Adrenal gland (tissue), 12 donors: Measurements from ENCODE around the gene GPR171. TPM values are rescaled to one million over a fixed set of nuclear protein-coding genes. Genes with fewer than 3 reads are reported as not detected.

Experiments used
- DNase-seq, 7 donors: peaks; one replicate each; pipeline ENCODE4 v3.0.0-alpha.2; 2019 to 2020
- H3K27ac ChIP-seq, 5 donors: fragments of 200-600 bp; sonication (generic) in 4 of 5; 1 replicate in 3 of 5; 2 replicates in 2 of 5; pipeline versions ENCODE4 v1.5.1 to v1.8.0; 2016 to 2020; ENCODE audit warnings: mild to moderate bottlenecking in 1 of 5
- H3K27me3 ChIP-seq: fragments of 200-600 bp; 2 replicates; pipeline ENCODE4 v1.8.0; 2021
- H3K36me3 ChIP-seq, 2 donors: fragments of 200-600 bp; replicated peaks in 1 of 2; 1 replicate in 1 of 2; 2 replicates in 1 of 2; pipeline versions ENCODE4 v1.5.1 to v1.8.0; 2018 to 2022
- H3K4me1 ChIP-seq, 2 donors: fragments of 200-600 bp; replicated peaks in 1 of 2; 1 replicate in 1 of 2; 2 replicates in 1 of 2; pipeline versions ENCODE4 v1.5.1 to v1.8.0; 2018 to 2021
- H3K4me3 ChIP-seq, 4 donors: fragments of 200-600 bp; sonication (generic) in 3 of 4; one replicate each; pipeline ENCODE4 v1.5.1; 2016 to 2018
- H3K9me3 ChIP-seq, 3 donors: fragments of 200-600 bp; sonication (generic) in 1 of 3; replicated peaks in 1 of 3; 1 replicate in 2 of 3; 2 replicates in 1 of 3; pipeline versions ENCODE4 v1.5.1 to v1.8.0; 2016 to 2021
- CTCF ChIP-seq, 6 experiments: fragments of 450-650 bp in 4 of 6; fragments of 200-600 bp in 2 of 6; sonication (generic) in 1 of 6; IDR thresholded peaks; 1 replicate in 5 of 6; 2 replicates in 1 of 6; pipeline versions ENCODE4 v1.5.1 to v1.8.0; 2016 to 2021; ENCODE audit warnings: antibody characterized with exemption in 6 of 6, mild to moderate bottlenecking in 2 of 6, moderate library complexity in 1 of 6
- POLR2A ChIP-seq, 2 donors: fragments of 450-650 bp; IDR thresholded peaks; one replicate each; pipeline ENCODE4 v1.6.1; 2017; ENCODE audit warnings: antibody characterized with exemption in 2 of 2, mild to moderate bottlenecking in 2 of 2, moderate library complexity in 1 of 2
- WGBS, 4 donors: extraction: QIAGEN DNeasy Blood & Tissue Kit in 2 of 4; methylation state at CpG; one replicate each; pipeline versions ENCODE4 v1.1.5 to v1.1.7; 2013 to 2017; 5-methylcytosine and 5-hydroxymethylcytosine counted together
- intact Hi-C, 2 donors: fragments of 100-400 bp; cut with DNase I; formaldehyde crosslinking; loops; one replicate each; pipeline versions ENCODE4 v1.14.1 to v1.15.0; 2022 to 2023
- polyA plus RNA-seq, 3 donors: library from polyadenylated mRNA; stranded (reverse); fragments of 200-250 nt in 2 of 3; fragments of 350-450 nt in 1 of 3; fragmentation: Illumina TruSeq in 1 of 3; extraction: RNeasy Lipid Tissue Mini Kit (QIAGEN cat#74804) in 1 of 3; gene quantifications; one replicate each; pipeline ENCODE4 v1.2.3, GENCODE V29; 2013 to 2014
- total RNA-seq, 9 donors: library from RNA; depleted of rRNA in 4 of 9; stranded (reverse); fragments of >200 nt in 4 of 9; fragments of 120-200 nt in 1 of 9; fragmentation: NEBNext Ultra II Directional in 1 of 9; extraction: Animal tissue kit (Norgen Biotek cat#: 25700) in 1 of 9; gene quantifications; one replicate each; pipeline versions ENCODE4 v1.1.0 to v1.2.4, GENCODE V29; 2013 to 2023
- donor health status: healthy with polysubstance abuse.
- donor health status: Bipolar disorder and iron deficiency.
- donor health status: DM: yes; HTN: yes; CAD: no.
- donor health status: DM: no; HTN: no; CAD: no.
- donor health status: DM: no; HTN: no; CAD: no.
- donor health status: DM: yes; HTN: yes; CAD: no.

GPR171 gene
- total and polyA plus RNA-seq, 12 donors = 0.06 to 2.0 (median 0.49) TPM; not detected in 2

- intact Hi-C loops = loop anchor here in 1 of 2 donors (5.0 kb wide), 1 partner anchor 54 kb away; no protein-coding TSS in a partner anchor
- H3K4me3 ChIP-seq = no peak overlapping the region
Measured at GRCh38 chr3:151228666-151229040, 25.6 kb upstream of the GPR171 start.

GRCh38 chr3:151227807-151228665 lies 25.0 kb upstream of the GPR171 start:
- Histone ChIP-seq H3K4me3 (no peak overlapping the region), H3K27me3 (no peaks in the 10 kb centered on the region), H3K27ac (no peak overlapping the region), H3K4me1 (peaks cover 0 to 17% of the 10 kb centered on the region in 2 donors), H3K9me3 (no peaks in the 10 kb centered on the region), H3K36me3 (no peaks in the 10 kb centered on the region)
- DNase-seq = peak; percentile 70 to 92 (median 80)
- TF ChIP-seq CTCF (IDR thresholded peaks at IDR 0.05) = peak; percentile 87 to 96 (median 91)
- no peak for TF ChIP-seq POLR2A (IDR thresholded peaks at IDR 0.05)
- WGBS, 4 donors = 31 to 40% (median 35%) methylated on average over 9 of the region's 9 CpGs
- intact Hi-C loops = loop anchor here in 1 of 2 donors (5.0 kb wide), 1 partner anchor 54 kb away; no protein-coding TSS in a partner anchor

More at GRCh38 chr3:151228666-151229040, 25.6 kb upstream of the GPR171 start:
- TF ChIP-seq POLR2A (IDR thresholded peaks at IDR 0.05) (no peak), CTCF (IDR thresholded peaks at IDR 0.05) (no peak)
- no peaks in the 10 kb centered on the region for H3K36me3 ChIP-seq
- peaks cover 0 to 17% of the 10 kb centered on the region in 2 donors for H3K4me1 ChIP-seq
- H3K27ac ChIP-seq = no peak overlapping the region
- no peak for DNase-seq
- H3K9me3 ChIP-seq = no peaks in the 10 kb centered on the region
- WGBS, 4 donors = 56 to 86% (median 68%) methylated on average over 1 of the region's 1 CpG
- no peaks in the 10 kb centered on the region for H3K27me3 ChIP-seq

GRCh38 chr3:151227266-151227806 lies 24.3 kb upstream of the GPR171 start:
- no peaks in the 10 kb centered on the region for H3K9me3 ChIP-seq
- no peaks in the 10 kb centered on the region for H3K27me3 ChIP-seq
- H3K4me1 ChIP-seq = peaks cover 0 to 17% of the 10 kb centered on the region in 2 donors
- 69 to 78% (median 74%) methylated on average over 6 of the region's 6 CpGs for WGBS, 4 donors
- intact Hi-C loops = loop anchor here in 1 of 2 donors (5.0 kb wide), 1 partner anchor 55 kb away; no protein-coding TSS in a partner anchor
- no peak overlapping the region for H3K27ac ChIP-seq
- TF ChIP-seq CTCF (IDR thresholded peaks at IDR 0.05) (no peak), POLR2A (IDR thresholded peaks at IDR 0.05) (no peak)
- H3K4me3 ChIP-seq = no peak overlapping the region
- DNase-seq = no peak
- no peaks in the 10 kb centered on the region for H3K36me3 ChIP-seq

GRCh38 chr3:151226825-151227224 lies 23.8 kb upstream of the GPR171 start:
- H3K4me1 ChIP-seq = peaks cover 0 to 17% of the 10 kb centered on the region in 2 donors
- H3K36me3 ChIP-seq = no peaks in the 10 kb centered on the region
- intact Hi-C loops = loop anchor here in 1 of 2 donors (5.0 kb wide), 1 partner anchor 55 kb away; no protein-coding TSS in a partner anchor
- H3K9me3 ChIP-seq = no peaks in the 10 kb centered on the region
- H3K27ac ChIP-seq = no peak overlapping the region
- H3K27me3 ChIP-seq = no peaks in the 10 kb centered on the region
- 89 to 90% (median 89%) methylated on average over 5 of the region's 5 CpGs for WGBS, 4 donors
- TF ChIP-seq POLR2A (IDR thresholded peaks at IDR 0.05) (no peak), CTCF (IDR thresholded peaks at IDR 0.05) (no peak)
- DNase-seq = no peak
- H3K4me3 ChIP-seq = no peak overlapping the region
